GM21390 (cell line): ENCODE results near the gene RPS23.

Experiments
- ATAC-seq: cut with Tn5 transposase; IDR thresholded peaks from one replicate; pipeline ENCODE4 v1.9.1; 2021; ENCODE audit not compliant: unreplicated experiment

RPS23 gene

DNA sequence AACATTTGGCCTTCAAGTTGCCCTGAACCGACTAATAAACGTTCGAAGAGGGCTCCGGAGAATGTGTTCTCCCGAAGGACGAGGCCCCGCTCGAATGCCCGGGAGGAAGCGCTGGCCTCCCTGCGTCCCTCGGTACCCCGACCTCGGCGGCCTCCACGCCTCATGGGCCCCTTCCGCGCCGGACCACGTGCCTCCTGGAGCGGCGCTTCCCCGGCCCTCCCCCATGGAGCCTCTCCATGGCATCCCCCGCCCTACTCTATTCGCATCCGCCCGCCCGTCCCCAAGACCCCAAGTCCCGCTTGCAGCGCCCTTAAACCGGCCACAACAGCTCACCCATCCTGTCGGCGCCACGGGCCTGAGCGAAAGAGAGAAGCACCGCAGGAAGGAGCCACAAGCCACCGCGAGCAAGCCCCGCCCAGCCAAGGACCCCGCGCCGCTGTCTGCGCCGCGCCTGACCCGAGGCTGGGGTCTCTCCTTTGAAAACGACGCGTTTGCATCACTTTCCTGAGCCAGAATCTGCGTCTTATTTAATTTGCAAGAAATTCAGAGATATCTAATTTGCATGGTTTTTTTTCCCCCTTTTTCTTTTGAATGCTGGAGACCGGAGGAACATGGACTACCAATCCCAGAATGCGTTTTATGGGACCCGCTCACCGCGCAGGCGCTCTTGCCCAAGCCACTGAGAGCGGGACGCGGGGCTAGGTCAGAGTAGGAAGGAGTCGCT lies at the start of gene RPS23:
RPS23 (minus strand) TSS at position 368 of the 724 bp plus-strand sequence; CDS start at position 337, 31 bp downstream.
- peak; percentile 95 for ATAC-seq

GRCh38 chr5:82327941-82328340 lies 49.8 kb upstream of the RPS23 start:
- ATAC-seq = no peak

DNA sequence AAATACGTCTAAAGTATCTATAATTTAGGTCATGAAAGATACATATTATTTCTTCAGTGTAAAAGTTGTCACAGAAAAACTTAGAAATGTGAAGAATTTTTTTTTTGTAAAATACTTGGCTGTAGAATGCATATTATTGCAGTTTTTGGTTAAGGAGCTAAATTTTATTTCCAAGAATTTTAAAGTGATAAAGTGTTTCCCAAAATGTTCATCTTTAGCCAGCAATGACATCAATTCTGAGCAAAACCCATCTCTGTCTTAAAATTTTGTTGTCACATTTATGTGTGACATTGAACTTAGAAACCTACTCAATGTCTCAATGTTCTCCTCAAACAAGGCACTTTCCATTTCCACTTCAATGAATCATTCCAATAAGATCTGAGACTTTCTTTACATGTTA lies 47.8 kb upstream of the RPS23 start:
- ATAC-seq = no peak

DNA sequence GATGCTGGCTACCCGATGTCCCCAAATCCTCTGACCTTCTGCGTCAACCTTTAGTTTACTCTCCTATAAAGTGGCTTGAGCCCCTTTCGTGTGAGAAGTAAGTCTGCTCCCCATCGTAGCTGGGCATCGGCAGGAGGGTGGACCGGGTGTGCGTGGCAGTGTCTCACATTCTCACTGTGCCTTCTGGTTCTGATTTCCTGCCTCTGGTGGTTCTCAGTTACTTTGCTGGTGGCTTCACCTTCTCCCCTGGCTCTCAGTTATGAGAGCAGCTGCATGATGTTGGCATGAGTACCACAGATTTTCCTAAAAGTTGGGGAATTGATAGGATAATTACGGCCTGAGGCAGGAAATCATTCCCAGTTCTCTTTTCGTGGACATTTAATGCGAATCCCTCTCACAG lies 47.0 kb upstream of the RPS23 start:
- no peak for ATAC-seq

- no peak for ATAC-seq
These were observed 42.8 kb upstream of the RPS23 start for GRCh38 chr5:82320966-82321365.

GRCh38 chr5:82319651-82320376 lies 41.7 kb upstream of the RPS23 start:
- ATAC-seq = no peak

- ATAC-seq = no peak
These were observed 41.0 kb upstream of the RPS23 start for GRCh38 chr5:82319192-82319591.

DNA sequence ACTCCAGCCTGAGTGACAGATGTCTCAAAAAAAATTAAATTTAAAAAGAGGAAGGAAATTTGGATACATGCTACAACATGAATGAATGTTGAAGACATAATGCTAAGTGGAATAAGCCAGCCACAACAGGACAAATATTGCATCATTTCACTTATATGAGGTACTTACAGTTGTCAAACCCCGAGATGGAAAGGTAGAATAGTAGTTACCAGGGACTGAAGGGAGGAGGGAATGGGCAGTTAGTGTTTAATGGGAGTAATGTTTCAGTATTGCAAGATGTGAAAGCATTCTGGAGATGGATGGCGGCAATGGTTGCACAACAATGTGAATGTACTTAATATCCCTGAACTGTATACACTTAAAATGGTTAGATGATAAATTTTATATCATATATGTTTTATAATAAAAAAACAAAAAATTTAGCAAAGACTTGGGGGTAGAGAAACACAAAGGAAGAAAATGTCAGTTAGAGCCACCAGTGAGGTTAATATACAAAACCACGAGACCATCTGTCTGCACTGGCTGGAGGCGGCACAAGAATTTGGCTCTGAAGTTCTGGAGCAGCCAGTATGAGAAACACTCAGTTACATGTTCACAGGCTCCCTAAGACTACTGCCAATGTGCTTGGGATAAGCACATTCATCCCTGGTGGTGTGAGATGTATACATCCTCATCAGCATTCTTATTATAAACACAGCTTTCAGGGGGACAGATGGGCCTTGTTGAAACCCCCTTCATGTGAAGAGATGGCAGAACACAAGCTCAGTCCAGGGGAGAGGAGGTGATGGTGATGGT lies 37.0 kb upstream of the RPS23 start:
- ATAC-seq = no peak

DNA sequence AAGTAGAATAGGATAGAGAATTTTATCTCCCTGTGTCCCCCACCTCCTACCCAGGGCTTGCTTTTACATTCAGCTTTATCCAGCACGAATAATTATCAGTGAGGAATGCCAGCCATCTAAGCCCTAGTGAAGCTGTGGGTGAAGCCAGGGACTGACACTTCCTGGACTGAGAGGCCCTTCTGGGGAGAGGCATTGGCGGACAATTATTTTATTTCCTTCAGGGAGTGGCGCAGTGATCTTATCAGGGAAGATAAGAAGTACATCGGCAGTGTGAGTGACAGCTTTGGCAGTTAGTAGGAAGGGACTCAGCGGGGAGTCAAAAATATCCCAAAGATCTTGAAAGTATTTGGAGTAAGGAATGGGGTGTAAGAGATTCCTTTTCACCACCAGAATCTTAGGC lies 34.9 kb upstream of the RPS23 start:
- ATAC-seq = no peak

GRCh38 chr5:82312373-82312856 lies 34.3 kb upstream of the RPS23 start:
- no peak for ATAC-seq

DNA sequence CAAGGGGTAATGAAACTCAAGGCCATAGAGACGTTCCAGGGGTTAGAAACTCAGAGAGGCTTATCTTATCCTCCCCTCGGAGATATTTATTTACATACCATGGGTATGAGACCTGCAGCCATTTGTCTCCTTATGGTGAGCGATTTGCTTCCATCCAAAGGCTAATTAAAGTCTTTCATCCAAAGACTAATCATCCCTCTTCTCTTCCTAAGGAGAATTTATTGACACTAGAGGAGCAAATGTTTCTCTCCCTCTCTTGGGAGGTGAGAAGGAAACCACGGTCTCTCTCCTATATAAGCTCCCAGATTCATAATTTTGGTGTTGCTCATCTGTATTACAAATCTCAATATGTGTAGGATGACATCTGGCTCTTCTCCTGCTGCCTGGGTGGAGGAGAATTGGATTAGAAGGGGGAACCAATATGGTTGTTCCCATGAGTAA lies 31.0 kb upstream of the RPS23 start:
- no peak for ATAC-seq

GRCh38 chr5:82308416-82308815 lies 30.3 kb upstream of the RPS23 start:
- ATAC-seq = no peak

DNA sequence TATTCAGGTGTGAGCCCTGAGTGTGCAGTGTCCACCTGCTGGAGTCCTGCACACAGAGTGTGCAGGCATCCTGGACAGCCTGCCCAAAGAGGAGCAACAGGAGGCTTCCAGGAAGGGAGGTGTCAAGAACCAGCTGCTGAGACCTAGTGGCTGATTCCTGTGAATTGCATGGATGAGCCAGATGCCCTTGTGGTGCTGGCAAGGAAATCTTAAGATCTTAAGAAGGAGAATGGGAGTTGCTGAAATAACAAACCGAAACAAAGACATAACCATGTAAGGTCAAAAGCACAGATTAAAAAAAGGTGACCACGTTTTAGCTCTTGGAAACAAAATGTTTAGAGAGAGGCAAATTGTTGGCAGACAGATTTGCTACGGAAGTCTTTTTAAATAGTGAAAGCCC lies 29.3 kb upstream of the RPS23 start:
- no peak for ATAC-seq

- no peak for ATAC-seq
These were observed 28.0 kb upstream of the RPS23 start for GRCh38 chr5:82306151-82306550.

DNA sequence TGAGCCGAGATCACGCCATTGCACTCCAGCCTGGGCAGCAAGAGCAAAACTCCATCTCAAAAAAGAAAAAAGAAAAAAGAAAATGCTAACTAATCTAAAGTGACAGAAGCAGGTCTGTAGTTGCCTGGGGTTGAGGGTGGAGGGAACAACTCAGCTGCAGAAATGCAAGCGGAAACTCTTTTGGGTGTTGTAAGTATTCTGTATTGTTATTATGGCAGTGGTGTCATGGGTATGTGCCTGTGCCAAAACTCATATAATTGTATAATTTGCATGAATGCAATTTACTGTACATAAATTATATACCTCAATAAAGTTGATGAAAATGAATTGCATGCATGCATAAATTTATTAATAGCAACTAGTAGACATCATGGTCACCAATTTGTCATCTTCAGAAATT lies 23.0 kb upstream of the RPS23 start:
- ATAC-seq = no peak

GRCh38 chr5:82298668-82299067 lies 20.5 kb upstream of the RPS23 start:
- ATAC-seq = no peak

DNA sequence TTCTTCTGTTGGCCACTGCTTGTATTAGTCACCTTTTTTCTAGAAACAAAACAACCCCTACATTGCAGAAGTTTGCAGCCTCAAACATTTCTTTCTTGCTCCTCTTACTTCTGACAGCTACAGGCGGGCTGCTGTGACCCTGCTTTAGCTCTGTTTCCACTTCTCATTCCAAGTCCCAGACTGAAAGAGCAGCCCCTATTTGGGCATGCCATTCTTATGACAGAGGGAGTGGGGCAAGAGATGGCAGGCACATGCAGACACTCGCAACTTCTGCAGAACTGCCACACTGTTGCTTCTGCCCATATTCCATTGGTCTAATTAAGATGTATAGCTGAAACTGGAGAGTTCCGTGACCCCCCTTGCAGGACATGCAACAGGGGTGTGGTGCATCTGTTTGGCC lies 19.6 kb upstream of the RPS23 start:
- no peak for ATAC-seq

DNA sequence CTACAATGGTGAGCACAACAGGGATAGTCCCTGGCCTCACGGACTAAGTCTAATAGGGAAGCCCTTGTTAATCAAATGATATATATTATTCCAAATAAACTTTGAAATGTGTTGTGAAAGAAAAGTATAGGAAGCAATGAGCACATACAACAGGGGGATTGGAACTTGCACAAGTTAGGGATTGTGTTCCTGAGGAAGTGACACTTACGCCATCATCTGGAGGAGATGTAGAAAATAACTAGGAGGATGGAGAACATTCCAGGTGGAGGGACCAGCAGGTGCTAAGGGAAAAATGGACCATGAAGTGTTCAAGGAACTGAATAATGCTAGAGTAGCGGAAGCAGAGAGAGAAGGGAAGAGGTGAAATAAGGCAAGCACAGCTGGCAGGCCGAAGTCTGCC lies 18.8 kb upstream of the RPS23 start:
- no peak for ATAC-seq

GRCh38 chr5:82295959-82296531 lies 17.9 kb upstream of the RPS23 start:
- no peak for ATAC-seq

DNA sequence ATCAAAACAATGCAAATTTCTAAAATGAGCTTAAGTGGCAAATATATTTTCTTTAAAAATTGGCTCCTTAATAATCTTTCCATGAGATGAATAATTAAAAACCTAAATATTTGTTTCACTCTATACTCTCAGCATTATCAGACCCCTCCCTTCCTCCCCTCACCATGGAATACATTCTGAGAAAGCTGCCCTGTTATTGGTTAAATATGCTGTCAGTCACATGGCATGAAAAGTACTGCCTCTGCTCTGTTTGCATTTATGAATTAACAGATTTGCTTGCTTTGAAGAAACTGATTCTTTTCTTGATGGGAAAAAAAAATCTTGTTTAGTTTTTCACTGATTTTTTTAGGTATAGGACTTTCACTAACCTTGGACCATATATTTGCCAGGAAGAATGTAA lies 17.0 kb upstream of the RPS23 start:
- no peak for ATAC-seq

DNA sequence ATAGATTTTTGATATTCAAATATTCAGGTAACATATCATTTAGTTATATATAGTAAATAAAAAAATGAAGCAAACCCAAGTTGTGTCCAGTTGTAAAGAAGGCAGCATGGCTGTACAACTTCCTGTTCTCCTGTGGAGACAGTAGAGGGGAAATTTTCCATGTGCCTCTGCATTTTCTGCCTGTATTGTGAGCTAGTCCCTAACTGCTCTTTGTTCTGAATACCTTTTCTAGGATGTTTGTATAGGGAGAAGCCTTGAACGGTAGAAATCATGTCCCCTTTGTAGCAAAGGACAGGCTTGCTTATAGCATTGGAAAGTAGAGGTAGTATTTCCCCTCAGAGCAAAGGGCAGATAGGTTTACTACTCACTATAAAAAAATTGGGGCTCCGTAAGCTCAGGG lies 13.3 kb upstream of the RPS23 start:
- ATAC-seq = no peak
